PC-3 (cell line): Measurements from ENCODE around the gene DDX43.

Experiments used
- CTCF ChIP-seq: fragments of 300-600 bp; sonication (generic); conservative IDR thresholded peaks from 2 replicates; pipeline ENCODE4 v1.5.1; 2017; ENCODE audit warnings: antibody characterized with exemption, low read depth, mild to moderate bottlenecking, low read length
- EZH2phosphoT487 ChIP-seq: fragments of 300-600 bp; sonication (generic); IDR thresholded peaks from 2 replicates; pipeline ENCODE4 v1.6.1; 2018; ENCODE audit warnings: mild to moderate bottlenecking, antibody characterized with exemption, low read length, borderline replicate concordance

GRCh38 chr6:73349311-73349710 lies 45.3 kb upstream of the DDX43 start:
- TF ChIP-seq CTCF, result no peak
- TF ChIP-seq EZH2phosphoT487, result no peak
